ENCODE results near the gene ADAM33. TPM values are rescaled to one million over a fixed set of nuclear protein-coding genes. Genes with fewer than 3 reads are reported as not detected.

Gene ADAM33
- total RNA-seq, 1 experiment from 2014 or later = not detected

DNA sequence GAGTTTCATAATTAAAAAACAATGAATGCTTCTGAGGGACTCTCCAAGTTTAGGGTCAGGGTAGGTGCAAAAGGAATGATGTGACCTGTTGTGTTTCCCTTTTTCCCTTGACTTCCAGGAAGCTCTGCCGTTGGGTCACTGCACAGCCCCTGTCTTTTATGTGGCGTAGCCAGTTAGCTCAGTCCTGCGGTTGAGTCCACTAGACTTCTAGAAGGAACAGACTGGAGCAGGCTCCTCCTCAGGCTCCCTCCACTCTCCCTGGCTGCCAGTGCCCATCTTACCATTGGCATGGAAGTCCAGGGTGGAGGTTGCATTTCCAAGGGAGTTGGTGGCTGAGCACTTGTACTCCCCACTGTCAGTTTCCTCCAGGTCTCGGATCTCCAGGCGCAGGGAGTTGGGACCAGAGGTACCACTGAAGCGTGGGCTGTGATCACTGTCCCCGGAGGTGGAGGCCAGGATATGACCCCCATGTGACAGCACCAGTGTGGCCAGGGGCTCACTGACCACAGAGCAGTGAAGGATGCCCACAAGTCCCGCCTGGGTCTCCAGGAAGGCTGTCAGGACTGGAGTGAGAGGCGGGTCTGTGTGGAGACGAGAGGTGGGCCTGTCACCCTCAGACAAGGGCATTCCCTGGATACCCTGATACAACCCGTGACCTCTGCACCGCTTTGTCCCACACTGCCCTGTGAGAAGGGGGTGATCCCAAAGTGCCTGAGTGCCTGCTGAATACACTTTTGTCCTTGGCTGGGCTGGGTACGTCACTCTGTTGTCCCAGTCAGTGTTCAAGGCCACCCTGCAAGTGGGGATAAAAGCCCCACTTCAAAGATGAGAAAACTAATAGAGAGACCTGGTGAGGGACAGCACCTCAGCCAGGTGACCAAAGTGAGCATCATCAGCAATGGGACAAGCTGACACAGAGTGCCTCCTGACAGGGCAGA is 19.5 kb upstream of the ADAM33 start:
- ATAC-seq = no peak
- Histone ChIP-seq H3K9me3 (ENCODE audit: control insufficient read depth in 1 of 2, insufficient read depth in 1 of 2, low read depth in 1 of 2, low read length in 2 of 2) (no peaks in the 10 kb centered on the region; a peak in 1 of 4 replicates), H3K79me2 (ENCODE audit: insufficient read depth, low read length) (no peaks in the 10 kb centered on the region), H3K4me2 (ENCODE audit: low read length) (no peak overlapping the region), H3K36me3 (ENCODE audit: control insufficient read depth in 1 of 2, insufficient read depth in 2 of 2, low read length in 2 of 2) (no peaks in the 10 kb centered on the region), H3K27me3 (ENCODE audit: insufficient read depth, low read length) (no peaks in the 10 kb centered on the region), H3K4me1 (ENCODE audit: control insufficient read depth in 1 of 2, insufficient read depth in 2 of 2, low read length in 2 of 2) (no peaks in the 10 kb centered on the region), H4K20me1 (ENCODE audit: insufficient read depth) (no peaks in the 10 kb centered on the region), H3K27ac (ENCODE audit: low read depth, low read length) (no peak overlapping the region), H3K9ac (ENCODE audit: low read length) (no peak overlapping the region), H3K9me2 (ENCODE audit: insufficient read depth) (no peaks in the 10 kb centered on the region), H2AFZ (ENCODE audit: low read depth, low read length, poor library complexity, severe bottlenecking) (no peak overlapping the region), H3K4me3 (replicated peaks in 1 of 2; ENCODE audit: low read depth in 1 of 2, low read length in 2 of 2) (no peak overlapping the region)
- ChIA-PET CTCF (interaction anchor here (3.1 kb wide), 1 partner anchor 9 kb away, joined by 16 read pairs; no protein-coding TSS in a partner anchor), RAD21 (ENCODE audit: low non-redundant PET in 1 of 2, low total read pairs in 2 of 2, uncharacterized antibody in 2 of 2, unreplicated experiment in 2 of 2) (no interaction called here), POLR2A (no interaction called here)
- TF ChIP-seq ZNF274 (IDR thresholded peaks at IDR 0.05; ENCODE audit: low read depth, low read length) (no peak), ZFX (IDR thresholded peaks at IDR 0.05) (no peak), CEBPB (IDR thresholded peaks at IDR 0.05; ENCODE audit: low read depth) (no peak), SIN3A (IDR thresholded peaks at IDR 0.05; ENCODE audit: low read depth) (no peak), CBX3 (IDR thresholded peaks at IDR 0.05; ENCODE audit: low read depth) (no peak), EZH2 (IDR thresholded peaks at IDR 0.05) (no peak), JUND (IDR thresholded peaks at IDR 0.05) (no peak), RAD21 (IDR thresholded peaks at IDR 0.05; ENCODE audit: low read depth) (no peak), ELF1 (IDR thresholded peaks at IDR 0.05; ENCODE audit: borderline replicate concordance, low read depth) (no peak), EGR1 (IDR thresholded peaks at IDR 0.05; ENCODE audit: low read depth) (no peak), SP1 (IDR thresholded peaks at IDR 0.05; ENCODE audit: low read depth) (no peak), POLR2A (IDR thresholded peaks at IDR 0.05; ENCODE audit: borderline replicate concordance, extremely low read depth, insufficient read depth, insufficient read length) (no peak), TCF7L2 (IDR thresholded peaks at IDR 0.05; ENCODE audit: borderline replicate concordance, extremely low read depth, insufficient read depth, insufficient read length) (no peak), EZH2phosphoT487 (IDR thresholded peaks at IDR 0.05; ENCODE audit: borderline replicate concordance) (no peak), YY1 (IDR thresholded peaks at IDR 0.05; ENCODE audit: extremely low read depth, insufficient replicate concordance, low read depth, low read length) (no peak), SRF (IDR thresholded peaks at IDR 0.05; ENCODE audit: low read depth) (no peak)
- TF ChIP-seq, protein P1, sequence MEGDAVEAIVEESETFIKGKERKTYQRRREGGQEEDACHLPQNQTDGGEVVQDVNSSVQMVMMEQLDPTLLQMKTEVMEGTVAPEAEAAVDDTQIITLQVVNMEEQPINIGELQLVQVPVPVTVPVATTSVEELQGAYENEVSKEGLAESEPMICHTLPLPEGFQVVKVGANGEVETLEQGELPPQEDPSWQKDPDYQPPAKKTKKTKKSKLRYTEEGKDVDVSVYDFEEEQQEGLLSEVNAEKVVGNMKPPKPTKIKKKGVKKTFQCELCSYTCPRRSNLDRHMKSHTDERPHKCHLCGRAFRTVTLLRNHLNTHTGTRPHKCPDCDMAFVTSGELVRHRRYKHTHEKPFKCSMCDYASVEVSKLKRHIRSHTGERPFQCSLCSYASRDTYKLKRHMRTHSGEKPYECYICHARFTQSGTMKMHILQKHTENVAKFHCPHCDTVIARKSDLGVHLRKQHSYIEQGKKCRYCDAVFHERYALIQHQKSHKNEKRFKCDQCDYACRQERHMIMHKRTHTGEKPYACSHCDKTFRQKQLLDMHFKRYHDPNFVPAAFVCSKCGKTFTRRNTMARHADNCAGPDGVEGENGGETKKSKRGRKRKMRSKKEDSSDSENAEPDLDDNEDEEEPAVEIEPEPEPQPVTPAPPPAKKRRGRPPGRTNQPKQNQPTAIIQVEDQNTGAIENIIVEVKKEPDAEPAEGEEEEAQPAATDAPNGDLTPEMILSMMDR (IDR thresholded peaks at IDR 0.05 in 2 of 3, conservative IDR thresholded peaks at IDR 0.05 in 1 of 3; ENCODE audit: borderline replicate concordance in 1 of 3, insufficient read depth in 1 of 3, low read depth in 2 of 3, low read length in 2 of 3) = no peak
- TF ChIP-seq, protein P2, sequence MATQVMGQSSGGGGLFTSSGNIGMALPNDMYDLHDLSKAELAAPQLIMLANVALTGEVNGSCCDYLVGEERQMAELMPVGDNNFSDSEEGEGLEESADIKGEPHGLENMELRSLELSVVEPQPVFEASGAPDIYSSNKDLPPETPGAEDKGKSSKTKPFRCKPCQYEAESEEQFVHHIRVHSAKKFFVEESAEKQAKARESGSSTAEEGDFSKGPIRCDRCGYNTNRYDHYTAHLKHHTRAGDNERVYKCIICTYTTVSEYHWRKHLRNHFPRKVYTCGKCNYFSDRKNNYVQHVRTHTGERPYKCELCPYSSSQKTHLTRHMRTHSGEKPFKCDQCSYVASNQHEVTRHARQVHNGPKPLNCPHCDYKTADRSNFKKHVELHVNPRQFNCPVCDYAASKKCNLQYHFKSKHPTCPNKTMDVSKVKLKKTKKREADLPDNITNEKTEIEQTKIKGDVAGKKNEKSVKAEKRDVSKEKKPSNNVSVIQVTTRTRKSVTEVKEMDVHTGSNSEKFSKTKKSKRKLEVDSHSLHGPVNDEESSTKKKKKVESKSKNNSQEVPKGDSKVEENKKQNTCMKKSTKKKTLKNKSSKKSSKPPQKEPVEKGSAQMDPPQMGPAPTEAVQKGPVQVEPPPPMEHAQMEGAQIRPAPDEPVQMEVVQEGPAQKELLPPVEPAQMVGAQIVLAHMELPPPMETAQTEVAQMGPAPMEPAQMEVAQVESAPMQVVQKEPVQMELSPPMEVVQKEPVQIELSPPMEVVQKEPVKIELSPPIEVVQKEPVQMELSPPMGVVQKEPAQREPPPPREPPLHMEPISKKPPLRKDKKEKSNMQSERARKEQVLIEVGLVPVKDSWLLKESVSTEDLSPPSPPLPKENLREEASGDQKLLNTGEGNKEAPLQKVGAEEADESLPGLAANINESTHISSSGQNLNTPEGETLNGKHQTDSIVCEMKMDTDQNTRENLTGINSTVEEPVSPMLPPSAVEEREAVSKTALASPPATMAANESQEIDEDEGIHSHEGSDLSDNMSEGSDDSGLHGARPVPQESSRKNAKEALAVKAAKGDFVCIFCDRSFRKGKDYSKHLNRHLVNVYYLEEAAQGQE (IDR thresholded peaks at IDR 0.05; ENCODE audit: low read depth) = no peak
- TF ChIP-seq, protein P3, sequence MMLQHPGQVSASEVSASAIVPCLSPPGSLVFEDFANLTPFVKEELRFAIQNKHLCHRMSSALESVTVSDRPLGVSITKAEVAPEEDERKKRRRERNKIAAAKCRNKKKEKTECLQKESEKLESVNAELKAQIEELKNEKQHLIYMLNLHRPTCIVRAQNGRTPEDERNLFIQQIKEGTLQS (IDR thresholded peaks at IDR 0.05) = no peak
- TF ChIP-seq, protein P4, sequence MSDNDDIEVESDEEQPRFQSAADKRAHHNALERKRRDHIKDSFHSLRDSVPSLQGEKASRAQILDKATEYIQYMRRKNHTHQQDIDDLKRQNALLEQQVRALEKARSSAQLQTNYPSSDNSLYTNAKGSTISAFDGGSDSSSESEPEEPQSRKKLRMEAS (IDR thresholded peaks at IDR 0.05) = no peak
- intact Hi-C loops (cut with micrococcal nuclease) = no loop called here
- no peak for DNase-seq (ENCODE audit: low read depth, low spot score)
- no TSS peak for BruUV-seq (replicated peaks)

Measured in HCT116 (cell line).